GM18526 (cell line): ENCODE measurements around the gene VKORC1.

ENCODE experiments used
- POLR2A ChIP-seq: IDR thresholded peaks from 3 replicates; pipeline ENCODE4 v1.6.1; 2011; ENCODE audit not compliant: insufficient read length; ENCODE audit errors: extremely low read depth

Gene VKORC1

GRCh38 chr16:31071861-31072260 is 22.7 kb downstream of the VKORC1 start:
- no peak for TF ChIP-seq POLR2A

GRCh38 chr16:31067342-31067741 is 27.3 kb downstream of the VKORC1 start:
- TF ChIP-seq POLR2A: no peak

GRCh38 chr16:31064882-31065461 is 29.6 kb downstream of the VKORC1 start:
- TF ChIP-seq POLR2A: no peak

- TF ChIP-seq POLR2A: no peak
Observed at GRCh38 chr16:31063843-31064611, 30.6 kb downstream of the VKORC1 start.

- TF ChIP-seq POLR2A: no peak
Observed at GRCh38 chr16:31063495-31063842, 31.1 kb downstream of the VKORC1 start.

- no peak for TF ChIP-seq POLR2A
Observed at GRCh38 chr16:31061813-31062440, 32.7 kb downstream of the VKORC1 start.

- no peak for TF ChIP-seq POLR2A
Observed at GRCh38 chr16:31061126-31061812, 33.3 kb downstream of the VKORC1 start.

GRCh38 chr16:31055613-31056012 is 39.0 kb downstream of the VKORC1 start:
- TF ChIP-seq POLR2A: no peak

- no peak for TF ChIP-seq POLR2A
Observed at GRCh38 chr16:31052114-31052513, 42.5 kb downstream of the VKORC1 start.

- no peak for TF ChIP-seq POLR2A
Observed at GRCh38 chr16:31050280-31051030, 44.1 kb downstream of the VKORC1 start.

GRCh38 chr16:31043898-31044481 is 50.6 kb downstream of the VKORC1 start:
- no peak for TF ChIP-seq POLR2A

- TF ChIP-seq POLR2A: no peak
Observed at GRCh38 chr16:31043352-31043751, 51.2 kb downstream of the VKORC1 start.

- TF ChIP-seq POLR2A: no peak
Observed at GRCh38 chr16:31042866-31043265, 51.7 kb downstream of the VKORC1 start.
